Measurements from ENCODE around the gene FOXQ1.

The FOXQ1 gene

DNA sequence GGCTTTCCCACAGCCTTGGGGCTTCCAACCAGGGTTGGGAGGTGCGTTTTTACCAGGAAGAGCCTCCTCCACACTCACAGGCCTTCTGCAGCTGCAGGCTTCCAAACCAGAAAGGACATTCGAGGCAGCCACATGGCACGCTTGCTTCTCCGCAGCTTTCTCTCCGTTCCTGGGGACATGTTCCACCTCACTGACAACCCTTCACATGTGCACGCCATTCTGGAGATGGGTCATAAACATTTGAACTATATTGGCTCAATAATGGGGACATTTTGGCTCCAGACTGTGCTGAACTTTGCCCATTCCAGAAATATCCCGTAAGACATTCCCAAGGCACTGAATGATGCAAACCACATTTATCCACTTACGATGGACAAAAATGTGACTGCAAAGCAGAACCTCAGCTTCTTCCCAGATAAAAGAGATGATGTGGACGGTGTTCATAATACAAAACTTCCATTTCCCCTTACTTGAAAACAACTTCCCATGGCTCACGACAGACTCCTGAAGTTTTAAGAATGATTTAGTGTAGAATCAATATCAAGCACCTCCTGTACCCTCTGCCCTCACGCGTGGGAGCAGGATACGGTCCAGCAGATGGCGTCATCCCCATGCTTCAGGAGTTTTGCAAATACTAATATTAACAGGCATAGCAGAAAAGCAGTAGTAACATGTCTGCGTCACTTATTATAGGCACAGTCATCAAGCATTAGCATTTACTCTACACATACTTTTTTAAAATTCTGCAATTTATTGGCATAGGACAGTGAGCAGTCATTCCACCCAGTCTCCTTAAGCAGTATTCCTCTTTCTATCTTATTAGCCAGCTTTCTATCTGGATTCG, 52.1 kb downstream of the FOXQ1 start:
- no peak for DNase-seq

Measured in NCI-H1092 (cell line).